ENCODE data around the gene COL23A1.

Gene COL23A1

DNA sequence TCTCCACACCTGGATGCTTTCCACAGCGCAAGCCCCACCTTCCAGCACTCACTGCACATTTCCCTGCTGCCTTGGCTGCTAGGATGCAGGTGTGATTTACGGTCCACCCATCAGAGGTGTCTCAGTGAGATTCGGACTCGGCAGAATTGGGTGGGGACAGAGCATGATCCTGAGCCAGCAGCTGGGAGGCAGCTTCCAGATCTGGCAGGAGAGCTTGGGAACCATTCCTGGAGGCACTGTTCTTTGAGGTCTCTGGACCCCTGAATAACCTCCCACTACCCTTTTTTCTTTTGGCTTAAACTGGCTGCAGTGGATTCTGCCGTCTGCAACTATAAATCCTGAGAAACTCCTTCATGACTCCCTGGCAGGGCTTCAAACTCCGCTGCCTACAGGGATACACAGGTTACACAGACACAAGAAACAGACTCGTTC is 258.0 kb downstream of the COL23A1 start:
- no peak for TF ChIP-seq CTCF (conservative IDR thresholded peaks at IDR 0.05; ENCODE audit: low read depth, low read length)
- H3K4me3 ChIP-seq (ENCODE audit: low read depth, low read length) = no peak overlapping the region
- no peak for DNase-seq (ENCODE audit: low read depth)

GRCh38 chr5:178331491-178331996 is 258.6 kb downstream of the COL23A1 start:
- TF ChIP-seq CTCF (conservative IDR thresholded peaks at IDR 0.05; ENCODE audit: low read depth, low read length) = no peak
- H3K4me3 ChIP-seq (ENCODE audit: low read depth, low read length) = no peak overlapping the region
- no peak for DNase-seq (ENCODE audit: low read depth)

DNA sequence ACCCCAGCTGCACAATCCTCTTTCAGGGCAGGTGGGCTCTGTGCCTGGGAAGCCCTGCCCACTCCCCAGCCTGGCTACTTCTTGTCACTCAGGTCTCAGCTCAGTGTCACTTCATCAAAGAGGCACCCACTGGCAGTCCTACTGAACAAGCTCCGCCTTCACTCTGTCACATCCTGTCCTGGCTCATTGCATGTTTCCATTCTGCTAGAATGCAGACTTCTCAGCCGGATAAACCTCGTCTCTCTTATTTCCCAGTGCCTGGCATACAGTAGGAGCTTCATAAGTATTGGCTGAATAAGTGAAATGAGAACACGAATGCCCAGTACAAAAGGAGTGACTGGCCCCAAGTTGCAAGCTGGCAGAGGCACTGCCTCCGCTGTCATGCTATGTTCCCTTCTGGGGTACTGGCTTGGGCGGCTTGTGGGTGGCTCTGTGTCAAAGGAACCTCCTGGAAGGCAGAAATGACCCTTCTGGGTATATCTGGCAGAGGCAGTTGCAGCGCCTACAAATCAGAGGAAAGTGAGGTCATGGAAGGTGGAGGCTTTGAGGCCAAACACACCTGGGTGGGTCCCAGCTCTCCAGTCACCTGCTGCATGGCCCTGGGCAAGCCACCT is 259.3 kb downstream of the COL23A1 start:
- no peak overlapping the region for H3K4me3 ChIP-seq (ENCODE audit: low read depth, low read length)
- no peak for DNase-seq (ENCODE audit: low read depth)
- no peak for TF ChIP-seq CTCF (conservative IDR thresholded peaks at IDR 0.05; ENCODE audit: low read depth, low read length)

GRCh38 chr5:178328826-178329730 is 261.1 kb downstream of the COL23A1 start:
- DNase-seq (ENCODE audit: low read depth) = no peak
- H3K4me3 ChIP-seq (ENCODE audit: low read depth, low read length) = no peak overlapping the region
- TF ChIP-seq CTCF (conservative IDR thresholded peaks at IDR 0.05; ENCODE audit: low read depth, low read length) = no peak

DNA sequence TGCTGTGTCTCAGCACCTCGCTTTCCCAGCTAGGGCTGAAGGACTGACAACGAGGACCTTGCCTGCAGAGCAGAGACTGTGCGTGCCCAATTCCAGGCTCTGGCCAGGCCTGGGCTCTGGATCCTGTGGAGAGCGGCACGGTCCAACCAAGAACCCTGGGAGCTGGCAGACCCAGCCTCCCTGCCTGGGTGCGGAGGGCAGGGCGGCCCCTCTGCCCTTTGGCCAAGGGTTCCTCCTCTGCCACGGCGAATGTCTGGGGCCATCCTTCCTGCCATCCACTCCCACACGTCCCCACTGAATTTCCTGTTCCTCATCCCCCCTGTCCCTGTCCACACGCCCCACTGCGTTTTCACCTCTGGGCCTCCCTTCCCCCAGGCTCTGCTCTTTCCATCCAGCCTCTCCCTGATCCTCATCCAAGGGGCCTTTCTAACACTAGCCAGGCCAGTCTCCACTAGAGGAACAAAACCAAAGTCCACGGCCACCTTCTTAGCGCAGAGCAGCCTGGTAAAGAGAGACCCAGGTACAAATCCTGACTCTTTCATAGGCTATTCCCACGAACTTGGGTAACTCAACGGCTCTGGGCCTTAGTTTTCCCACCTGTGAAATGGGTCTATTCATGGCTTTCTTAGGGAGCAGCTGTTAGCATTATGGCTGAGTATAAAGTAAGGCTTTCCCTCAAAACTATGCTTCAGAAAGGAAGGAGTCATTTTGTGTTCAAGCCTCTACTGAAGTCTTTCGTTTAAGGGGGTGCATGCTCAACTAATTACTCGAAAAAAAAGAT is 262.1 kb downstream of the COL23A1 start:
- H3K4me3 ChIP-seq (ENCODE audit: low read depth, low read length) = no peak overlapping the region
- TF ChIP-seq CTCF (conservative IDR thresholded peaks at IDR 0.05; ENCODE audit: low read depth, low read length) = no peak
- no peak for DNase-seq (ENCODE audit: low read depth)

DNA sequence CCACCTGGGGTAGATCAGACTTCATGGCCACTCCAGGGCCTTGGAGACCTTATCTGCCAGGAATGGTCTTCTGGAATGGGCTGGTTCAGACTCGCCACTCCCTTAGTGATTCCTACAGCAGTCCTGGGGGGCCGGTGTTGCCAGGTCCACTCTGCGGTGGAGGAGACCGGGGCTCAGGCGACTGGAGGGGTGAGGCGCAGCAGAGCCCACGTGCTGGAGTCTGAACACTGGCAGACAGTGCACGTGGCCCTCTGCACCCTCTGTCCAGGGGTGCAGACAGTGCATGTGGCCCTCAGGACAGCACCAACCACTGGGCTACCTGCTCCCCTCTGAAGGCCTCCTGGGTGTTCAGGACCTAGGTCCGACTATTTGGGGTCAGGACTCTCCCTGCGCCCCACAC is 262.7 kb downstream of the COL23A1 start:
- no peak for DNase-seq (ENCODE audit: low read depth)
- no peak for TF ChIP-seq CTCF (conservative IDR thresholded peaks at IDR 0.05; ENCODE audit: low read depth, low read length)
- no peak overlapping the region for H3K4me3 ChIP-seq (ENCODE audit: low read depth, low read length)
